Astrocyte (in vitro differentiated cells and primary cell): ENCODE measurements around the gene DPYSL3. TPM values are rescaled to one million over a fixed set of nuclear protein-coding genes. Genes with fewer than 3 reads are reported as not detected.

Experiments
- DNase-seq: peaks from one replicate; pipeline ENCODE4 v3.0.0-alpha.2; 2010; ENCODE audit warnings: low read depth
- FAIRE-seq: peaks from 2 replicates; lab custom pipeline; 2011; peaks lifted over from hg19 to GRCh38; lab: Jason Lieb, UNC
- H2AFZ ChIP-seq: 2 replicates; pipeline ENCODE4 v1.6.0; 2012; ENCODE audit warnings: low read depth, low read length, inconsistent platforms
- H3K27ac ChIP-seq: 2 replicates; pipeline ENCODE4 v1.5.1; 2011; ENCODE audit warnings: low read depth, low read length, inconsistent platforms
- H3K27me3 ChIP-seq: 2 replicates; pipeline ENCODE4 v1.6.0; 2011; ENCODE audit warnings: low read length, inconsistent platforms; ENCODE audit not compliant: insufficient read depth
- H3K36me3 ChIP-seq: 2 replicates; pipeline ENCODE4 v1.5.1; 2011; ENCODE audit warnings: low read length, inconsistent platforms; ENCODE audit not compliant: insufficient read depth
- H3K4me1 ChIP-seq: 2 replicates; pipeline ENCODE4 v1.5.1; 2011; ENCODE audit warnings: low read length, inconsistent platforms; ENCODE audit not compliant: insufficient read depth
- H3K4me2 ChIP-seq: 2 replicates; pipeline ENCODE4 v1.6.0; 2012; ENCODE audit warnings: low read length, inconsistent platforms
- H3K4me3 ChIP-seq: 2 replicates; pipeline ENCODE4 v1.5.1; 2011; ENCODE audit warnings: low read depth, mild to moderate bottlenecking, low read length, inconsistent platforms; ENCODE audit not compliant: insufficient read depth
- H3K79me2 ChIP-seq: 2 replicates; pipeline ENCODE4 v1.6.0; 2012; ENCODE audit warnings: mild to moderate bottlenecking, low read length, inconsistent platforms; ENCODE audit not compliant: insufficient read depth
- H3K9ac ChIP-seq: 2 replicates; pipeline ENCODE4 v1.6.0; 2012; ENCODE audit warnings: mild to moderate bottlenecking, low read length, inconsistent platforms
- H3K9me3 ChIP-seq: 2 replicates; pipeline ENCODE4 v1.5.1; 2012; ENCODE audit warnings: low read depth, mild to moderate bottlenecking, low read length, inconsistent platforms; ENCODE audit not compliant: insufficient read depth
- H4K20me1 ChIP-seq: 2 replicates; pipeline ENCODE4 v1.6.0; 2012; ENCODE audit warnings: low read length, inconsistent platforms; ENCODE audit not compliant: insufficient read depth
- H3K27ac Mint-ChIP-seq: one replicate; pipeline ENCODE4 v1.8.0; 2021; ENCODE audit warnings: mild to moderate bottlenecking, mixed read lengths; ENCODE audit not compliant: unreplicated experiment
- H3K27me3 Mint-ChIP-seq: one replicate; pipeline ENCODE4 v1.8.0; 2021; ENCODE audit warnings: low read depth, mixed read lengths; ENCODE audit not compliant: unreplicated experiment
- H3K36me3 Mint-ChIP-seq: one replicate; pipeline ENCODE4 v1.8.0; 2021; ENCODE audit warnings: low read depth, mixed read lengths; ENCODE audit not compliant: unreplicated experiment
- H3K4me1 Mint-ChIP-seq: one replicate; pipeline ENCODE4 v1.8.0; 2021; ENCODE audit warnings: low read depth, mixed read lengths; ENCODE audit not compliant: unreplicated experiment
- H3K4me3 Mint-ChIP-seq: one replicate; pipeline ENCODE4 v1.8.0; 2021; ENCODE audit warnings: mild to moderate bottlenecking, moderate library complexity, mixed read lengths; ENCODE audit not compliant: unreplicated experiment
- H3K9me3 Mint-ChIP-seq: one replicate; pipeline ENCODE4 v1.8.0; 2021; ENCODE audit warnings: mild to moderate bottlenecking, mixed read lengths; ENCODE audit not compliant: unreplicated experiment
- CTCF ChIP-seq: IDR thresholded peaks from 2 replicates; pipeline ENCODE4 v1.5.1; 2011; ENCODE audit warnings: low read depth, mild to moderate bottlenecking, inconsistent platforms, low read length, moderate library complexity; ENCODE audit not compliant: insufficient read depth
- EZH2 ChIP-seq: IDR thresholded peaks from 2 replicates; pipeline ENCODE4 v1.6.1; 2012; ENCODE audit warnings: mild to moderate bottlenecking, low read length, inconsistent platforms; ENCODE audit not compliant: insufficient read depth
- total RNA-seq: library from RNA; stranded (reverse); gene quantifications from 2 replicates; pipeline ENCODE4 v1.2.1, GENCODE V29; 2021

DPYSL3 gene
- total RNA-seq, 1 donor from 2014 or later, result 197 TPM

- peak overlapping the region; percentile 83 for H3K27ac Mint-ChIP-seq
- Histone ChIP-seq H3K36me3 (no peaks in the 10 kb centered on the region), H3K27me3 (no peaks in the 10 kb centered on the region), H3K27ac (peak overlapping the region; percentile 84), H3K4me3 (peak overlapping the region; percentile 74), H2AFZ (peak overlapping the region; percentile 66), H4K20me1 (peaks cover 39% of the 10 kb centered on the region), H3K9ac (peak overlapping the region; percentile 92), H3K79me2 (peaks cover 88% of the 10 kb centered on the region), H3K4me2 (peak overlapping the region; percentile 96), H3K9me3 (no peaks in the 10 kb centered on the region), H3K4me1 (peaks cover 34% of the 10 kb centered on the region)
- H3K4me3 Mint-ChIP-seq, result peak overlapping the region; percentile 94
- H3K4me1 Mint-ChIP-seq, result peaks cover 40% of the 10 kb centered on the region
- DNase-seq, result peak; percentile 78
- FAIRE-seq, result no peak
- peak; percentile 74 for TF ChIP-seq CTCF
- TF ChIP-seq EZH2, result no peak
- H3K9me3 Mint-ChIP-seq, result no peaks in the 10 kb centered on the region
- no peaks in the 10 kb centered on the region for H3K27me3 Mint-ChIP-seq
- H3K36me3 Mint-ChIP-seq, result peaks cover 5% of the 10 kb centered on the region
Observed at GRCh38 chr5:147453875-147454814, 55.7 kb downstream of the DPYSL3 start.

GRCh38 chr5:147452165-147452811, 57.6 kb downstream of the DPYSL3 start:
- peaks cover 58% of the 10 kb centered on the region for H4K20me1 ChIP-seq
- H3K36me3 ChIP-seq, result peaks cover under 1% of the 10 kb centered on the region
- no peak overlapping the region for H3K27ac ChIP-seq
- H3K27me3 ChIP-seq, result no peaks in the 10 kb centered on the region
- H3K9ac ChIP-seq, result peak overlapping the region; percentile 92
- no peak for FAIRE-seq
- H3K27ac Mint-ChIP-seq, result peak overlapping the region; percentile 83
- H3K4me1 ChIP-seq, result peaks cover 34% of the 10 kb centered on the region
- no peak for TF ChIP-seq EZH2
- no peak for TF ChIP-seq CTCF
- peaks cover 5% of the 10 kb centered on the region for H3K36me3 Mint-ChIP-seq
- H3K27me3 Mint-ChIP-seq, result no peaks in the 10 kb centered on the region
- peak overlapping the region; percentile 96 for H3K4me2 ChIP-seq
- peaks cover 88% of the 10 kb centered on the region for H3K79me2 ChIP-seq
- no peak for DNase-seq
- H2AFZ ChIP-seq, result no peak overlapping the region
- H3K9me3 Mint-ChIP-seq, result no peaks in the 10 kb centered on the region
- H3K4me3 ChIP-seq, result peak overlapping the region; percentile 74
- peaks cover 50% of the 10 kb centered on the region for H3K4me1 Mint-ChIP-seq
- no peaks in the 10 kb centered on the region for H3K9me3 ChIP-seq
- H3K4me3 Mint-ChIP-seq, result peak overlapping the region; percentile 94
